ENCODE measurements around the gene RAB37. TPM values are rescaled to one million over a fixed set of nuclear protein-coding genes. Genes with fewer than 3 reads are reported as not detected.

The RAB37 gene
- total RNA-seq, 1 donor from 2014 or later, result 0.38 TPM

DNA sequence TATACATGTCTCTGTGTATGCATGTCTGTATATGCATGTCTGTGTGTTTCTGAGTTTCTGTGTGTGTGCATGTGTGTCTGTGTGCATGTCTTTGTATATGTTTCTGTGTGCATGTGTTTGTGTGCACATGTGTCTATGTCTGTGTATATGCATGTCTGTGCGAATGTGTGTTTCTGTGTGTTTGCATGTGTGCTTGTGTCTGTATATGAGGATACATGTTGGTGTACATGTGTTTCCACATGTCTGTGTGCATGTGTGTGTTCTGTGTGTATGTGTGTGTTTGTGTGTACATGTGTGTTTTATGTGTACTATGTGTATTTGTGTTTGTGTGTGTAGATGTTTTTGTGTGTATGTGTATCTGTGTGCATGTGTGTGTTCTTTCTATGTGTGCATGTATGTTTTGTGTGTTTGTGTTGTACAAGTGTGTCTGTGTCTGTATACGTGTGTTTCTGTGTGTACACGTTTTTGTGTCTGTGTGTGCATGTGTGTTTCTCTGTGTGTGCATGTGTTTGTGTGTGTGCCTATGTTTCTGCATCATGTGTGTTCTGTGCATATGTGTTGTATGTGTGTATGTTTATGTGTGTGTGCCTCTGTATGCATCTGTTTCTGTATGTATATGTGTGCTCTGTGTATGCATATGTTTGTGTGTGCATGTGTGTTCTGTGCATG, 8.9 kb upstream of the RAB37 start:
- Mint-ChIP-seq H3K4me3 (no peak overlapping the region), H3K9me3 (no peaks in the 10 kb centered on the region), H3K27ac (no peak overlapping the region), H3K36me3 (no peaks in the 10 kb centered on the region), H3K27me3 (ENCODE audit: low read depth) (peaks cover 10% of the 10 kb centered on the region), H3K4me1 (no peaks in the 10 kb centered on the region)
- no peak for DNase-seq (ENCODE audit: low spot score in 2 of 2, unreplicated experiment in 2 of 2)
- TF ChIP-seq, protein P1, sequence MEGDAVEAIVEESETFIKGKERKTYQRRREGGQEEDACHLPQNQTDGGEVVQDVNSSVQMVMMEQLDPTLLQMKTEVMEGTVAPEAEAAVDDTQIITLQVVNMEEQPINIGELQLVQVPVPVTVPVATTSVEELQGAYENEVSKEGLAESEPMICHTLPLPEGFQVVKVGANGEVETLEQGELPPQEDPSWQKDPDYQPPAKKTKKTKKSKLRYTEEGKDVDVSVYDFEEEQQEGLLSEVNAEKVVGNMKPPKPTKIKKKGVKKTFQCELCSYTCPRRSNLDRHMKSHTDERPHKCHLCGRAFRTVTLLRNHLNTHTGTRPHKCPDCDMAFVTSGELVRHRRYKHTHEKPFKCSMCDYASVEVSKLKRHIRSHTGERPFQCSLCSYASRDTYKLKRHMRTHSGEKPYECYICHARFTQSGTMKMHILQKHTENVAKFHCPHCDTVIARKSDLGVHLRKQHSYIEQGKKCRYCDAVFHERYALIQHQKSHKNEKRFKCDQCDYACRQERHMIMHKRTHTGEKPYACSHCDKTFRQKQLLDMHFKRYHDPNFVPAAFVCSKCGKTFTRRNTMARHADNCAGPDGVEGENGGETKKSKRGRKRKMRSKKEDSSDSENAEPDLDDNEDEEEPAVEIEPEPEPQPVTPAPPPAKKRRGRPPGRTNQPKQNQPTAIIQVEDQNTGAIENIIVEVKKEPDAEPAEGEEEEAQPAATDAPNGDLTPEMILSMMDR (IDR thresholded peaks at IDR 0.05; ENCODE audit: unreplicated experiment), result no peak

DNA sequence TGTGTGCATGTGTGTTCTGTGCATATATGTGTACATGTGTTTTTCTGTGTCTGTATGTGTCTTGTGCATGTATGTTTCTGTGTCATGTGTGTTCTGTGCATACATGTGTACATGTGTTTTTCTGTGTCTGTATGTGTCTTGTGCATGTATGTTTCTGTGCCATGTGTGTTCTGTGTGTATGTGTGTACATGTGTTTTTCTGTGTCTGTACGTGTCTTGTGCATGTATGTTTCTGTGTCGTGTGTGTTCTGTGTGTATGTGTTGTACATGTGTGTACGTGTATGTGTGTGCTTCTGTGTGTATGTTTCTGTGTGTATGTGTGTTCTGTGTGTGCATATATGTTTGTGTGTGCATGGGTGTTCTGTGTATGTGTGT, 8.4 kb upstream of the RAB37 start:
- DNase-seq (ENCODE audit: low spot score in 2 of 2, unreplicated experiment in 2 of 2), result no peak
- H3K27me3 Mint-ChIP-seq (ENCODE audit: low read depth), result peaks cover 10% of the 10 kb centered on the region

DNA sequence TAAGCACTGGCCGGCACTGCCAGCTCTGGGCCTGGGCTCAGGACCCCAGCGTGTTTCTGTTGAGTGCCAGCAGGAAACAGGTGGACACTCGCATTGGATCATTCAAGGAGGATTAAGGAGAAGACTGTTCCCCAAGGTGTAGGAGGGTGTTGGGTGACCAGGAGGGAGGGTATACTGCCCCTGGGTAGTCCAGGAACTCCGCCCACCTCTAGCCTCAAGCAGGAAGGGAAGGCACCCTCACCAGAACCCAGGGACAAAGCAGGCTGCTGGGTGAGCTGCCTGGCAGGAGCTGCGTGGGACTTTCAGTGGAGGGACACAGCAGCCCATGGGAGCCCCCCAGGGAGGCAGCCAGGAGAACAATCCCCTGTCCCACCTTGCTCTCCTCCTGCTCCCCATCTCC, 7.7 kb upstream of the RAB37 start:
- no peak for DNase-seq (ENCODE audit: low spot score in 2 of 2, unreplicated experiment in 2 of 2)
- H3K4me1 Mint-ChIP-seq, result no peaks in the 10 kb centered on the region
- peaks cover 7% of the 10 kb centered on the region for H3K27me3 Mint-ChIP-seq (ENCODE audit: low read depth)
- H3K36me3 Mint-ChIP-seq, result no peaks in the 10 kb centered on the region
- H3K27ac Mint-ChIP-seq, result no peak overlapping the region
- TF ChIP-seq, protein P1 (IDR thresholded peaks at IDR 0.05; ENCODE audit: unreplicated experiment), result no peak
- no peak overlapping the region for H3K4me3 Mint-ChIP-seq
- no peaks in the 10 kb centered on the region for H3K9me3 Mint-ChIP-seq

More for the DNA sequence above, 8.4 kb upstream of the RAB37 start:
- Mint-ChIP-seq H3K4me1 (no peaks in the 10 kb centered on the region), H3K9me3 (no peaks in the 10 kb centered on the region), H3K4me3 (no peak overlapping the region), H3K36me3 (no peaks in the 10 kb centered on the region), H3K27ac (no peak overlapping the region)
- TF ChIP-seq, protein P1 (IDR thresholded peaks at IDR 0.05; ENCODE audit: unreplicated experiment), result no peak

DNA sequence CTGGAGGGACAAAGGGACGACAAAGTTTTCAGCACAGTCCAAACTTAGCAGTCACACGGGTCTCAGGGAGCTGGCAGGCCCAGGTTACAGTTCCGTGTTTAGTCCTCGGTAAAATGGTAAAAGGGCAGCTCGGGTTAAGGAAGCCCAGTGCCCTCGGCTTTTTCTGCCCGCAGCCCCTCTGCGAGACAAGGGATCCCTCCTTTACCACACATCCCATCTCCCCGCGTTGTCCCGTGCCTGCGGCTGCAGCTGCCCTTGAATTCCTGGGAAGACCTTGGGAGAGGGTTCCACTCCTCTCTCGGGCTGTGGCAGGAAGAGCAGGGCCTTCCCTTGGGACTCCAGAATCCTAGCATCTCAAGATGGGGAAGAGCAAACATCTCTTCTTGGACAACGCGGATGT, 7.2 kb upstream of the RAB37 start:
- TF ChIP-seq, protein P1 (IDR thresholded peaks at IDR 0.05; ENCODE audit: unreplicated experiment), result no peak
- no peak overlapping the region for H3K27ac Mint-ChIP-seq
- H3K27me3 Mint-ChIP-seq (ENCODE audit: low read depth), result peaks cover 4% of the 10 kb centered on the region
- no peaks in the 10 kb centered on the region for H3K4me1 Mint-ChIP-seq
- no peak overlapping the region for H3K4me3 Mint-ChIP-seq
- no peaks in the 10 kb centered on the region for H3K9me3 Mint-ChIP-seq
- no peak for DNase-seq (ENCODE audit: low spot score in 2 of 2, unreplicated experiment in 2 of 2)
- H3K36me3 Mint-ChIP-seq, result no peaks in the 10 kb centered on the region

DNA sequence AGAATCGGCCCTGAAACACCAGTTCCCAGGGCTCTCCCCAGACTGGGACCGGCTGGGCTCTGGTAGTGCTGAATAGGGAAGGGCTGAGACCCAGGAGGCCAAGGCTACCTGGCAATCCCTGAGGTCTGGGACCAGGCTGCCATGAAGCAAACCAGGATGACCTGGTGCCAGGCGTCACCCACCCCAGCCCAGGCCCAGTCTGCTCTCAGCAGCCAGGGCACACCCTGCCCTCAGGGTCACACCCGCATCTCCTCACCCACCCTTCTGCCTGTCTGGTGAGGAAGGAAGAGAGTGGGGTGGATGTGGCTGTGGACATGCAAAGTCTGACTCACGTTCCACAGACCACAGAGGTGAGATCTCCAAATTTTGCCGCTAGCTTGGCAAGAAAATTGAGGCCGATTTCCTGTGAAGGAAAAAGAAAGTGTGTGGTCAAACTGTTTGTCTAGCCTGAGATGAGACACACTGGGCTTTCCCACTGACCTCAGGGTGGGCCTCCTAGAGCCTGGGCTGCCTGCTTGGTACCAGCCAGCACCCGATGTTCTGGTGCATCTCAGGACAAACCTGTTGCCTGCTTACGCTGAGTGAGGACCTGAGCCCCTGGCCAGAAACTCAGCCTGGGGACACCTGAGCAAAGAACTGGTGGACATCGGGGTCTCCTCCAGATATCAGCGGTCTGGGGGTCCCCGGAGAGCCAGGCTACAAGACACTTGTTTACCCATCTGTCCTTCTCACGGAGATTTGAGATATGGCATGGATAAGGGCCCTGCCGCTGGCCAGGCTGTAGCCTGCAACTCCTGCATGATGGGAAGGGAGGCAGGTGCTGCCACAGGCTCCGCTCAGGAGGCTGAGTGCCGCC, 6.3 kb upstream of the RAB37 start:
- DNase-seq (ENCODE audit: low spot score in 2 of 2, unreplicated experiment in 2 of 2), result no peak
- TF ChIP-seq, protein P1 (IDR thresholded peaks at IDR 0.05; ENCODE audit: unreplicated experiment), result no peak
- H3K4me1 Mint-ChIP-seq, result no peaks in the 10 kb centered on the region
- H3K36me3 Mint-ChIP-seq, result no peaks in the 10 kb centered on the region
- no peak overlapping the region for H3K4me3 Mint-ChIP-seq
- no peaks in the 10 kb centered on the region for H3K9me3 Mint-ChIP-seq
- H3K27ac Mint-ChIP-seq, result no peak overlapping the region
- peaks cover 4% of the 10 kb centered on the region for H3K27me3 Mint-ChIP-seq (ENCODE audit: low read depth)
